ENCODE measurements around the gene HEY2.
"Not testable (repeated sequence)": the region's sequence is repeated elsewhere in the genome, so short reads cannot be mapped to it uniquely, and the experiment has no call there.

HEY2 gene

DNA sequence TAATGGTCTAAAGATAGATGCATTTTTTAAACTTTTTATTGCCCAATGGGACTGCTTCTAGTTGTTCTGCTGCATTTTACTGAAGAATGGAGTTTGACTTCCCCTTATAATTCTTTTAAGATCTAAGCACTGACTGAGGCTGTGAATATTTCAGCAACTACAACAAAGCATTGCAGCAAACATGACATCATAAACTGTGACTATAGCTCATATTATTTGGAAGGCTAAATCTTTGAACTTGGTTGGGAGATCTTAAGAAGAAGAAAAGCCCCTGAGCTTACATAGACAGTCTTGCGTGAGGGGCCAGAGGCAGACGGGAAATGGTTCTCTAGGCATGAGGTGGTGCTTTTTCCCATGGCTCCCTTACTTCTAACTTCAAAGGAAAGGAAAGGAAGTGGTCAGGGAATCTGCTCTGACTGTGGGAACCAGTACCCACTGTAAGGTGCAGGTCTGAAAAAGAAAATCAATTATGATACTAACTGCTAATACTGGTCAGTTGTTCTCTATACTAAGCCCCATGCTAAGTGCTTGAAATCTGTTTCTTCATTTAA, 14.8 kb downstream of the HEY2 start:
- in situ Hi-C loops (cut with MboI; ENCODE audit: low sequenced_read_pairs, unreplicated experiment): loop anchor here (5.0 to 25.0 kb wide), 2 partner anchors 252 to 452 kb away; no protein-coding TSS in a partner anchor
- TF ChIP-seq, protein P1, sequence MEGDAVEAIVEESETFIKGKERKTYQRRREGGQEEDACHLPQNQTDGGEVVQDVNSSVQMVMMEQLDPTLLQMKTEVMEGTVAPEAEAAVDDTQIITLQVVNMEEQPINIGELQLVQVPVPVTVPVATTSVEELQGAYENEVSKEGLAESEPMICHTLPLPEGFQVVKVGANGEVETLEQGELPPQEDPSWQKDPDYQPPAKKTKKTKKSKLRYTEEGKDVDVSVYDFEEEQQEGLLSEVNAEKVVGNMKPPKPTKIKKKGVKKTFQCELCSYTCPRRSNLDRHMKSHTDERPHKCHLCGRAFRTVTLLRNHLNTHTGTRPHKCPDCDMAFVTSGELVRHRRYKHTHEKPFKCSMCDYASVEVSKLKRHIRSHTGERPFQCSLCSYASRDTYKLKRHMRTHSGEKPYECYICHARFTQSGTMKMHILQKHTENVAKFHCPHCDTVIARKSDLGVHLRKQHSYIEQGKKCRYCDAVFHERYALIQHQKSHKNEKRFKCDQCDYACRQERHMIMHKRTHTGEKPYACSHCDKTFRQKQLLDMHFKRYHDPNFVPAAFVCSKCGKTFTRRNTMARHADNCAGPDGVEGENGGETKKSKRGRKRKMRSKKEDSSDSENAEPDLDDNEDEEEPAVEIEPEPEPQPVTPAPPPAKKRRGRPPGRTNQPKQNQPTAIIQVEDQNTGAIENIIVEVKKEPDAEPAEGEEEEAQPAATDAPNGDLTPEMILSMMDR (IDR thresholded peaks at IDR 0.05; ENCODE audit: borderline replicate concordance, control extremely low read depth, extremely low read depth, insufficient read depth, missing control alignments): no peak
- DNase-seq (ENCODE audit: low spot score): no peak

DNA sequence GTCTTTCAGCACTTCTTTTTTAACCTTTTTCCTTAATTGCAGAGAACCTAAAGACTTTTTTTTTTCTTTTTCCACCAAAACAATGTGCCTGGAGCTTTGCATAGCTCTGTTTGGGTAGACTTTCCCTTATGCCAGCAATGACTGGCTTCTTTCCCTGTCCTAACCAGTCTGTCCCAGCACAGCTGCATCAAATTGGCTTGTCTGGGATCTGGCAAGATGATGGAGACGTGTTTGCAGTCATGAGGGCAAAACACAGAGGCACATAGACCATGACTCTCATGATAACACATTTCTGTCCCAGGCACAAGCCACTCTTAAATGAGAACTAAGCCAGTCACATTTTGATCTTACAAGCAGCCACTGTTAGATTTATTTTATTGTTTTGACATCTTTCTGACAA, 16.5 kb downstream of the HEY2 start:
- no peak for DNase-seq (ENCODE audit: low spot score)
- TF ChIP-seq, protein P1 (IDR thresholded peaks at IDR 0.05; ENCODE audit: borderline replicate concordance, control extremely low read depth, extremely low read depth, insufficient read depth, missing control alignments): no peak
- in situ Hi-C loops (cut with MboI; ENCODE audit: low sequenced_read_pairs, unreplicated experiment): loop anchor here (25.0 kb wide), 1 partner anchor 254 kb away; no protein-coding TSS in a partner anchor

DNA sequence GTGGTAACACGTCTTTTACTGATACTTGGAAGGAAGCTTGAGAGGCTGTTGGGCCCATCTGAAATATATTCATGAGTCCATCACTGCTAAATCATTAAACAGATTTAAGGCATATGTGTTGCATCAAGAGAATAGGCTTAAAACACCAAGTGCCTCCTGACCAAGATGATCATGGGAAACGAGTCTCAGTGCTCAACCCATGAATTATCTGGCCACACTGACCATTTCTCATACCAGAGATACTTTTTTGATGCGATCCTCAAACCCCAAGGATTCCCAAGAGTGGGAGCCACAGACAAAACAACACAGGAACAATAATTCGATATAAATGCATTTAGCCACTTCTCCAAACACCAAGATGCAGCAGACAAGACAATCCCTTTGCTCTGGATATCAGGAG, 17.2 kb downstream of the HEY2 start:
- in situ Hi-C loops (cut with MboI; ENCODE audit: low sequenced_read_pairs, unreplicated experiment): loop anchor here (25.0 kb wide), 1 partner anchor 254 kb away; no protein-coding TSS in a partner anchor
- no peak for DNase-seq (ENCODE audit: low spot score)
- TF ChIP-seq, protein P1 (IDR thresholded peaks at IDR 0.05; ENCODE audit: borderline replicate concordance, control extremely low read depth, extremely low read depth, insufficient read depth, missing control alignments): no peak

DNA sequence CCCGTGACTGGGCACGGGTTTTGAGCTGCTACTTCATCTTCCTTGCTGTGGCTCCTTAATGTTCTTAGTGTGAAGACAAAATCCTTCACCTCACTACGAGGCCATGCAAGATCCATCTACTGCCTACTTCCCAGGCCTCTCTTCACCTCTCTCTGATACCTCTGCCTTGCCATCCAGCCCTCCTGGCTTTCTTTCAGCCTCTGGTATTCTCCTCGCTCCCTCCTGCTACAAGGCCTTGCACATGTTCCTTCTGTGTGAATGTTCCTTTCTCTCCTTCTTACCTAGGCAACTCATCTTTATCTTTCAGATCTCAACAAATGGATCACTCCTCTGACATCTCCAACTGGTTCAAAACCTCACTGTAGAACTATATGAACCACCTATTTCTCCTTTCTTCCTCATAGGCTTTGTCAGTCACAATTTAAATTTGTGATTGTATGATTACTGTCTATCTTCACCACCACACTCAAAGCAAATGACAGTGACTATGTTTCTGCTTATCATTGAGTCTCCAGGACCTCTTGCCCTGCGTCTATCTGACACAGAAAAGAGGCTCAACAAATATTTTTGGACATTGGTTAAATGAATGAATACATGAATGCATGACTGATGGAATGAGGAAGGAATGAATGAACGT, 19.8 kb downstream of the HEY2 start:
- in situ Hi-C loops (cut with MboI; ENCODE audit: low sequenced_read_pairs, unreplicated experiment): loop anchor here (25.0 kb wide), 1 partner anchor 257 kb away; no protein-coding TSS in a partner anchor
- no peak for DNase-seq (ENCODE audit: low spot score)
- TF ChIP-seq, protein P1 (IDR thresholded peaks at IDR 0.05; ENCODE audit: borderline replicate concordance, control extremely low read depth, extremely low read depth, insufficient read depth, missing control alignments): no peak

DNA sequence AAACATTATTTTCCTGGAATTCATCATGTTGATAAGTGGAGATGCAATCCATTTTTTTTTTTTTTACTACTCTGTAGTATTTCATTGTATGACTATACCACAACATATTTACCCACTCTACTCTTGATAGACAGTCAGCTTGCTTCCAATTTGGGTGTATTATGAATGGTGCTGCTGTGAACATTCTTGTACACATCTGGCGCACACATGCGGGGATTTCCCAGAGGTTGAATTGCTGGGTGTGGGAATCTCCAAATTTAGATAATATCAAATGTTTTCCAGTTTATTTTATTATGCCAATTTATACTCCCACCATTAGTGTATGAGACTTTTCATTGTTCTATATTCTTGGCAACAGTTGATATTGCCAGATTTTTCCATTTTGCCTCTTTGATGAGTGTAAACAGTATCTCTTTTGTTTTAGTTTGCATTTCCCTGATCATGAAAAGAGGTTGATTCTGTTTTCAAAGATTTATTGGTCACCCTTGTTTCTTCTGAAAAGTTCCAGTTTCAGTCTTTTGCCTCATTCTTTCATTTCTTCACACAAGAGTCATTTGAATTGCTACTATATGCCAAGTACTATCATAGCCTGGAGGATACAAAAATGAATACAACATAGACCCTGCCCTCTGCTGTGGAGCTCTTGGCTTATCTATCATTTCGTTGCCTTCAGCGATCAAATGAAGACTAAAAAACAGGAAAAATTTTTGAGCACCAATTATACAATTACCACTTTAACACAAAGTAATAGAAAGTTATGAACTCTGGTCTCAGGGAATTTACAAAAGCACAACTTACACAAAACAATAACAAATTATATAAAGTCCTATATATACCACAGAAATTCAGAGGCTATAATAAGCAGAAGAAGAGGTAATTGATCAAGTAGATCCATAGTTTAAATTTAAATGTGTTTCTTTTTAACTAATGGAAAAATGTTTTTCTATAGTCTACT, 24.2 kb downstream of the HEY2 start:
- TF ChIP-seq, protein P1 (IDR thresholded peaks at IDR 0.05; ENCODE audit: borderline replicate concordance, control extremely low read depth, extremely low read depth, insufficient read depth, missing control alignments): no peak
- in situ Hi-C loops (cut with MboI; ENCODE audit: low sequenced_read_pairs, unreplicated experiment): loop anchor here (25.0 kb wide), 1 partner anchor 261 kb away; no protein-coding TSS in a partner anchor
- DNase-seq (ENCODE audit: low spot score): no peak

DNA sequence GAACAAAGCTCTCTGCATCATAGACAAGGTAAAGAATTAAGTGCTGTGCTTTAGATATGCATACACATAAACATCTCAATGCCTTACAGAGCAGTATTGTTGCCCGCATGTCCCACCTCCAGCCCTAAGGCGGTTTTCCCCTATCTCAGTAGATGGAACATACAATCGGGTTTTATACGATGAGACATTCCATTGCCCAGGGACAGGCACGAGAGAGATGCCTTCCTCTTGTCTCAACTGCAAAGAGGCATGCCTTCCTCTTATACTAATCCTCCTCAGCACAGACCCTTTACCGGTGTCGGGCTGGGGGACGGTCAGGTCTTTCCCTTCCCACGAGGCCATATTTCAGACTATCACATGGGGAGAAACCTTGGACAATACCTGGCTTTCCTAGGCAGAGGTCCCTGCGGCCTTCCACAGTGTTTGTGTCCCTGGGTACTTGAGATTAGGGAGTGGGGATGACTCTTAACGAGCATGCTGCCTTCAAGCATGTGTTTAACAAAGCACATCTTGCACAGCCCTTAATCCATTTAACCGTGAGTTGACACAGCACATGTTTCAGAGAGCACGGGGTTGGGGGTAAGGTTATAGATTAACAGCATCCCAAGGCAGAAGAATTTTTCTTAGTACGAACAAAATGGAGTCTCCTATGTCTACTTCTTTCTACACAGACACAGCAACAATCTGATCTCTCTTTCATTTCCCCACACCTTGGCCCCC, 26.8 kb downstream of the HEY2 start:
- DNase-seq (ENCODE audit: low spot score); in situ Hi-C loops (cut with MboI; ENCODE audit: low sequenced_read_pairs, unreplicated experiment): not testable (repeated sequence)

Measured in GM13976 (cell line).